ENCODE results near the gene MTOR.

GRCh38 chr1:11105586-11105985 lies 156.8 kb downstream of the MTOR start:
- TF ChIP-seq CTCF (IDR thresholded peaks at IDR 0.05; ENCODE audit: extremely low read depth in 1 of 2, insufficient read depth in 1 of 2, low read depth in 1 of 2, low read length in 2 of 2) (no peak), POLR2AphosphoS5 (IDR thresholded peaks at IDR 0.05; ENCODE audit: insufficient read depth, low read depth, low read length) (no peak), POLR2A (IDR thresholded peaks at IDR 0.05; ENCODE audit: low read depth, low read length) (no peak), GATA2 (IDR thresholded peaks at IDR 0.05; ENCODE audit: insufficient read depth, insufficient read length, low read depth, low read length) (no peak)

Measured in endothelial cell of umbilical vein (primary cell).